HepG2 (cell line): ENCODE results near the gene PSD. TPM values are rescaled to one million over a fixed set of nuclear protein-coding genes. Genes with fewer than 3 reads are reported as not detected.
A peak's percentile ranks its signal among the peaks of the same experiment; 100 is the strongest.

ENCODE experiments used
- AKNA ChIP-seq: sonication (generic); formaldehyde crosslinking; IDR thresholded peaks from 2 replicates; pipeline ENCODE4 v1.4.0; 2020; ENCODE audit warnings: missing genetic modification reagents, borderline replicate concordance
- ARNTL ChIP-seq: sonication (generic); formaldehyde crosslinking; IDR thresholded peaks from 2 replicates; pipeline ENCODE4 v1.4.0; 2020; ENCODE audit warnings: mild to moderate bottlenecking, missing genetic modification reagents
- E2F1 ChIP-seq: sonication (generic); formaldehyde crosslinking; IDR thresholded peaks from 2 replicates; pipeline ENCODE4 v1.5.0; 2020; ENCODE audit warnings: missing genetic modification reagents
- FOXJ3 ChIP-seq: sonication (generic); formaldehyde crosslinking; IDR thresholded peaks from 2 replicates; pipeline ENCODE4 v1.4.0; 2020; ENCODE audit warnings: missing genetic modification reagents, mild to moderate bottlenecking, borderline replicate concordance
- GABPB1 ChIP-seq: IDR thresholded peaks from 2 replicates; pipeline ENCODE4 v1.6.1; 2016; ENCODE audit warnings: mild to moderate bottlenecking, missing genetic modification reagents, moderate library complexity, missing compliant biosample characterization
- GZF1 ChIP-seq: sonication (generic); formaldehyde crosslinking; IDR thresholded peaks from 2 replicates; pipeline ENCODE4 v1.5.1; 2020; ENCODE audit warnings: mild to moderate bottlenecking, missing genetic modification reagents
- JARID2 ChIP-seq: sonication (generic); formaldehyde crosslinking; IDR thresholded peaks from 2 replicates; pipeline ENCODE4 v1.8.1; 2023; ENCODE audit warnings: missing genetic modification reagents, inconsistent platforms; ENCODE audit not compliant: insufficient replicate concordance
- KMT2A ChIP-seq: sonication (generic); formaldehyde crosslinking; IDR thresholded peaks from 2 replicates; pipeline ENCODE4 v1.4.0; 2020; ENCODE audit warnings: missing genetic modification reagents
- LCORL ChIP-seq, 2 experiments: fragments of 450-650 bp in 1 of 2; sonication (generic) in 1 of 2; formaldehyde crosslinking in 1 of 2; IDR thresholded peaks; 2 replicates each; pipeline versions ENCODE4 v1.5.0 to v1.6.1; 2017 to 2020; ENCODE audit warnings: antibody characterized with exemption in 1 of 2, missing genetic modification reagents in 1 of 2
- MATR3 ChIP-seq: sonication (generic); formaldehyde crosslinking; IDR thresholded peaks from 2 replicates; pipeline ENCODE4 v1.4.0; 2020; ENCODE audit warnings: missing genetic modification reagents
- MBNL3 ChIP-seq: fragments of 250-450 bp; sonication (Bioruptor Pico); conservative IDR thresholded peaks from 2 replicates; pipeline ENCODE4 v1.8.0; 2022; ENCODE audit warnings: mild to moderate bottlenecking, inconsistent platforms
- MED13 ChIP-seq: sonication (generic); formaldehyde crosslinking; IDR thresholded peaks from 2 replicates; pipeline ENCODE4 v1.5.0; 2020; ENCODE audit warnings: missing genetic modification reagents
- MEIS1 ChIP-seq: sonication (generic); formaldehyde crosslinking; IDR thresholded peaks from 2 replicates; pipeline ENCODE4 v1.9.0; 2021; ENCODE audit warnings: mild to moderate bottlenecking, missing genetic modification reagents, moderate library complexity, borderline replicate concordance
- NFE2L2 ChIP-seq: fragments of 150-350 bp; IDR thresholded peaks from 2 replicates; pipeline ENCODE4 v1.6.1; 2014; ENCODE audit warnings: low read length
- PAX8 ChIP-seq: sonication (generic); formaldehyde crosslinking; IDR thresholded peaks from 2 replicates; pipeline ENCODE4 v1.8.0; 2022; ENCODE audit warnings: mild to moderate bottlenecking, missing genetic modification reagents, borderline replicate concordance
- PHB2 ChIP-seq: fragments of 450-650 bp; IDR thresholded peaks from 2 replicates; pipeline ENCODE4 v1.6.1; 2018; ENCODE audit not compliant: partially characterized antibody
- RFXAP ChIP-seq: sonication (generic); formaldehyde crosslinking; IDR thresholded peaks from 2 replicates; pipeline ENCODE4 v1.4.0; 2020; ENCODE audit warnings: missing genetic modification reagents, borderline replicate concordance
- SMAD1 ChIP-seq: sonication (generic); formaldehyde crosslinking; IDR thresholded peaks from 2 replicates; pipeline ENCODE4 v1.4.0; 2020; ENCODE audit warnings: missing genetic modification reagents, low read depth, mild to moderate bottlenecking, borderline replicate concordance
- SMARCE1 ChIP-seq: fragments of 450-650 bp; IDR thresholded peaks from 2 replicates; pipeline ENCODE4 v1.6.1; 2017; ENCODE audit warnings: borderline replicate concordance
- SMC3 ChIP-seq: IDR thresholded peaks from 2 replicates; pipeline ENCODE4 v1.6.1; 2011; ENCODE audit warnings: low read length, improper control_type of control experiment
- ZNF20 ChIP-seq: sonication (generic); formaldehyde crosslinking; IDR thresholded peaks from 2 replicates; pipeline ENCODE4 v1.4.0; 2020; ENCODE audit warnings: mild to moderate bottlenecking, moderate library complexity, missing genetic modification reagents
- ZNF30 ChIP-seq: sonication (generic); formaldehyde crosslinking; IDR thresholded peaks from 2 replicates; pipeline ENCODE4 v1.5.0; 2020; ENCODE audit warnings: mild to moderate bottlenecking, missing genetic modification reagents
- ZNF354B ChIP-seq: sonication (generic); formaldehyde crosslinking; IDR thresholded peaks from 2 replicates; pipeline ENCODE4 v1.8.0; 2022; ENCODE audit warnings: mild to moderate bottlenecking, missing genetic modification reagents
- ZNF614 ChIP-seq: IDR thresholded peaks from 2 replicates; pipeline ENCODE4 v1.6.1; 2018; ENCODE audit warnings: missing biosample characterization, missing genetic modification reagents, inconsistent platforms, borderline replicate concordance
- ZNF776 ChIP-seq: sonication (generic); formaldehyde crosslinking; IDR thresholded peaks from 2 replicates; pipeline ENCODE4 v1.4.0; 2020; ENCODE audit warnings: mild to moderate bottlenecking, missing genetic modification reagents
- ZSCAN29 ChIP-seq: sonication (generic); formaldehyde crosslinking; conservative IDR thresholded peaks from 2 replicates; pipeline ENCODE4 v1.4.0; 2020; ENCODE audit warnings: mild to moderate bottlenecking, missing genetic modification reagents
- polyA plus RNA-seq, 8 experiments: library from polyadenylated mRNA; depleted of rRNA in 3 of 8; stranded (reverse) in 7 of 8; unstranded in 1 of 8; fragments of >200 nt; fragmentation: Illumina TruSeq in 4 of 8; extraction: Trizol in 4 of 8; gene quantifications; 2 replicates each; pipeline versions ENCODE4 v1.2.1 to v1.2.3, GENCODE V29; 2011 to 2016; ENCODE audit warnings: low read depth in 4 of 8, missing spikeins in 1 of 8, mixed read lengths in 1 of 8; ENCODE audit not compliant: insufficient read depth in 1 of 8
- total RNA-seq, 5 experiments: library from RNA; depleted of rRNA; stranded (reverse); fragments of >200 nt; fragmentation: Illumina TruSeq; extraction: Trizol; gene quantifications; 2 replicates each; pipeline ENCODE4 v1.2.3, GENCODE V29; 2016; ENCODE audit warnings: low read depth in 1 of 5

The PSD gene
- total and polyA plus RNA-seq, 2 of the 13 experiments (the other 11 are each of a cell fraction or from before 2014, with no cell fraction given): 0.35 to 0.58 TPM

- TF ChIP-seq GZF1 (CRISPR knock-in tag) (no peak), SMARCE1 (no peak), PHB2 (no peak), KMT2A (CRISPR knock-in tag) (no peak), JARID2 (CRISPR knock-in tag) (no peak), ZNF614 (CRISPR knock-in tag) (peak; percentile 49; the same call in 1 of the 2 replicates), ARNTL (no peak), GABPB1 (CRISPR knock-in tag) (peak; percentile 89), ZNF776 (CRISPR knock-in tag) (no peak), SMC3 (peak; percentile 38; the same call in 1 of the 2 replicates), MBNL3 (no peak), MATR3 (no peak), ZNF20 (CRISPR knock-in tag) (no peak), ZNF30 (no peak), SMAD1 (CRISPR knock-in tag) (no peak), ZNF354B (CRISPR knock-in tag) (no peak), PAX8 (CRISPR knock-in tag) (0 out of 2 replicates have a peak, but pooled peaks have one; percentile 57), MEIS1 (CRISPR knock-in tag) (0 out of 2 replicates have a peak, but pooled peaks have one; percentile 41), E2F1 (CRISPR knock-in tag) (peak; percentile 78), RFXAP (CRISPR knock-in tag) (peak; percentile 93; the same call in 1 of the 2 replicates), MED13 (CRISPR knock-in tag) (no peak), NFE2L2 (no peak), ZSCAN29 (CRISPR knock-in tag) (no peak), LCORL (IDR thresholded peaks at IDR 0.05) (no peak), LCORL (CRISPR knock-in tag; IDR thresholded peaks at IDR 0.05) (no peak), FOXJ3 (peak; percentile 63; the same call in 1 of the 2 replicates), AKNA (no peak)
These were observed 24.3 kb downstream of the PSD start (continued) for GRCh38 chr10:102394079-102394800.
